Spleen (tissue), 11 donors: Measurements from ENCODE around the gene LEFTY2. TPM values are rescaled to one million over a fixed set of nuclear protein-coding genes. Genes with fewer than 3 reads are reported as not detected.
"Not testable (repeated sequence)": the region's sequence is repeated elsewhere in the genome, so short reads cannot be mapped to it uniquely, and the experiment has no call there.

ENCODE experiments used
- DNase-seq: peaks from one replicate; pipeline ENCODE4 v3.0.0-alpha.2; 2020
- H3K27ac ChIP-seq, 8 donors: fragments of 200-600 bp; sonication (generic) in 7 of 8; 1 replicate in 4 of 8; 2 replicates in 4 of 8; pipeline versions ENCODE4 v1.5.0 to v1.8.0; 2016 to 2021; ENCODE audit warnings: inconsistent platforms in 4 of 8, mild to moderate bottlenecking in 4 of 8, moderate library complexity in 1 of 8
- H3K27me3 ChIP-seq, 7 donors: fragments of 200-600 bp; sonication (generic) in 6 of 7; replicated peaks in 1 of 7; 1 replicate in 4 of 7; 2 replicates in 3 of 7; pipeline versions ENCODE4 v1.5.0 to v1.8.0; 2016 to 2021; ENCODE audit warnings: inconsistent platforms in 3 of 7, mild to moderate bottlenecking in 1 of 7
- H3K36me3 ChIP-seq, 6 donors: fragments of 200-600 bp; sonication (generic) in 5 of 6; 1 replicate in 4 of 6; 2 replicates in 2 of 6; pipeline versions ENCODE4 v1.5.0 to v1.8.0; 2016 to 2021; ENCODE audit warnings: inconsistent platforms in 2 of 6
- H3K4me1 ChIP-seq, 6 donors: fragments of 200-600 bp; sonication (generic) in 5 of 6; 1 replicate in 3 of 6; 2 replicates in 3 of 6; pipeline versions ENCODE4 v1.5.0 to v1.8.0; 2016 to 2021; ENCODE audit warnings: inconsistent platforms in 3 of 6
- H3K4me3 ChIP-seq, 8 donors: fragments of 200-600 bp; sonication (generic) in 7 of 8; 1 replicate in 4 of 8; 2 replicates in 4 of 8; pipeline versions ENCODE4 v1.5.0 to v1.8.0; 2016 to 2021; ENCODE audit warnings: inconsistent platforms in 4 of 8, mild to moderate bottlenecking in 4 of 8, moderate library complexity in 2 of 8
- H3K9me3 ChIP-seq, 8 donors: fragments of 200-600 bp; sonication (generic) in 7 of 8; 1 replicate in 4 of 8; 2 replicates in 4 of 8; pipeline versions ENCODE4 v1.5.0 to v1.8.0; 2016 to 2021; ENCODE audit warnings: inconsistent platforms in 4 of 8
- POLR2A ChIP-seq, 3 donors: fragments of 450-650 bp; IDR thresholded peaks; one replicate each; pipeline ENCODE4 v1.5.1; 2017; ENCODE audit warnings: antibody characterized with exemption in 3 of 3, mild to moderate bottlenecking in 1 of 3
- POLR2AphosphoS5 ChIP-seq, 3 donors: sonication (generic); formaldehyde crosslinking; IDR thresholded peaks; one replicate each; pipeline ENCODE4 v1.5.1; 2017; ENCODE audit warnings: antibody characterized with exemption in 3 of 3
- WGBS, 5 donors: extraction: QIAGEN DNeasy Blood & Tissue Kit in 3 of 5; methylation state at CpG; one replicate each; pipeline versions ENCODE4 v1.1.5 to v1.1.7; 2013 to 2018; 5-methylcytosine and 5-hydroxymethylcytosine counted together
- intact Hi-C: fragments of 100-400 bp; cut with DNase I; formaldehyde crosslinking; loops from one replicate; pipeline ENCODE4 v1.15.0; 2023; ENCODE audit warnings: low total_unique reads
- polyA plus RNA-seq, 3 donors: library from polyadenylated mRNA; stranded (reverse); fragments of 200-250 nt; gene quantifications; one replicate each; pipeline ENCODE4 v1.2.1, GENCODE V29; 2013
- total RNA-seq, 7 donors: library from RNA; depleted of rRNA in 3 of 7; stranded (reverse); fragments of >200 nt in 3 of 7; fragmentation: NEBNext Ultra II Directional in 4 of 7; extraction: Animal tissue kit (Norgen Biotek cat#: 25700) in 4 of 7; gene quantifications; one replicate each; pipeline versions ENCODE4 v1.1.0 to v1.2.1, GENCODE V29; 2016 to 2021
- TF ChIP-seq, protein P1 (sequence below), 11 experiments: fragments of 200-600 bp in 7 of 11; fragments of 450-650 bp in 4 of 11; sonication (generic) in 4 of 11; IDR thresholded peaks in 8 of 11; conservative IDR thresholded peaks in 3 of 11; 1 replicate in 7 of 11; 2 replicates in 4 of 11; pipeline versions ENCODE4 v1.4.0 to v1.8.0; 2016 to 2021; ENCODE audit warnings: antibody characterized with exemption in 11 of 11, inconsistent platforms in 4 of 11, mild to moderate bottlenecking in 1 of 11
- donor health status: healthy with polysubstance abuse.
- donor health status: DM: no; HTN: no; CAD: no; lungs with moderate emphysema.
- donor health status: DM: no; HTN: no; CAD: no.
- donor health status: Bipolar disorder and iron deficiency.
- donor health status: healthy.
- donor health status: DM: no; HTN: no; CAD: no.
- donor health status: DM: yes; HTN: yes; CAD: no.

The LEFTY2 gene
- total and polyA plus RNA-seq, 10 donors = 0.06 to 0.65 (median 0.36) TPM; not detected in 4

DNA sequence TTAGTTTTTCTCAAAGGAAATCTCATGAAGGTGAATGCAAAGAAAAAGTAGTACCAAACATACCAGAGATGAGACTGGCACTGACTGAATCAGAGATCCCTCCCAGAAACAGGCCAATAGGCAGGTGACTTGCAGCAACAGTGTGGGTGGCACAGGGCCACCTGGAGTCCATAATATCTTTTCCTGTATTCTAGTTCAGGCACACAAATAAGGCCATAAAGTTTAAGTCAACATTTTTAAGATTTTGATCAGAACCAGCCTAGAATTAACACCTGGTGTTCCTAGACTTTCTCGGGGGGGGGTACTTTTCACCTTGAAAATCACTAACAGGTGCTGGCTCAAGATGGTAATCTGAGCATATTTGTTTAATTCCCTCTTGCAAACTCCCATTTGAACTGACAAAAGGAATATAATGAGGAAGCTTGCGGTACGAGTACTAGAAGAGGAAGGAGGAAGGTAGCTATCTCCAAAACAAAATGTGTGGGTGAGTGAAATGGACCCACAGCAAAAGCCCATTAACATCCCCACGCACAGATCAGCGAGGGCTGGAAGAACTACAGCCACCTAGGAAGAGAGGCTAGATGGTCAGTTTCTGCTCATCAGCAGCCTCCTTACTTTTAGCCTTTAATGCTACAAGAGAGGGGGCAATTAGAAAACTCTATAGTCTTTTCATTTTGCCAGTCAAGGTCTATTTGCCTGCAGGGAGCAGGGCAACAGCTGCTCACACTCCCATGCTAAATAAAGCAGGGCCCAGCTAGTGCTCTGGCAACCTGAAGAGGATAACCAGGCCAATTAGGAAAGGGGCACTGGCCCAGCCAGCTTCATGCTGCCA, 39.2 kb upstream of the LEFTY2 start:
- intact Hi-C loops = no loop called here
- no peaks in the 10 kb centered on the region for H3K27me3 ChIP-seq
- WGBS, 5 donors = 54 to 65% (median 64%) methylated on average over 5 of the region's 5 CpGs
- H3K4me1 ChIP-seq = peaks cover 0 to 39% (median 7%) of the 10 kb centered on the region in 6 donors
- no peak overlapping the region for H3K4me3 ChIP-seq
- no peak for DNase-seq
- no peak for TF ChIP-seq POLR2AphosphoS5 (IDR thresholded peaks at IDR 0.05)
- TF ChIP-seq, protein P1, sequence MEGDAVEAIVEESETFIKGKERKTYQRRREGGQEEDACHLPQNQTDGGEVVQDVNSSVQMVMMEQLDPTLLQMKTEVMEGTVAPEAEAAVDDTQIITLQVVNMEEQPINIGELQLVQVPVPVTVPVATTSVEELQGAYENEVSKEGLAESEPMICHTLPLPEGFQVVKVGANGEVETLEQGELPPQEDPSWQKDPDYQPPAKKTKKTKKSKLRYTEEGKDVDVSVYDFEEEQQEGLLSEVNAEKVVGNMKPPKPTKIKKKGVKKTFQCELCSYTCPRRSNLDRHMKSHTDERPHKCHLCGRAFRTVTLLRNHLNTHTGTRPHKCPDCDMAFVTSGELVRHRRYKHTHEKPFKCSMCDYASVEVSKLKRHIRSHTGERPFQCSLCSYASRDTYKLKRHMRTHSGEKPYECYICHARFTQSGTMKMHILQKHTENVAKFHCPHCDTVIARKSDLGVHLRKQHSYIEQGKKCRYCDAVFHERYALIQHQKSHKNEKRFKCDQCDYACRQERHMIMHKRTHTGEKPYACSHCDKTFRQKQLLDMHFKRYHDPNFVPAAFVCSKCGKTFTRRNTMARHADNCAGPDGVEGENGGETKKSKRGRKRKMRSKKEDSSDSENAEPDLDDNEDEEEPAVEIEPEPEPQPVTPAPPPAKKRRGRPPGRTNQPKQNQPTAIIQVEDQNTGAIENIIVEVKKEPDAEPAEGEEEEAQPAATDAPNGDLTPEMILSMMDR (IDR thresholded peaks at IDR 0.05 in 8 of 11, conservative IDR thresholded peaks at IDR 0.05 in 3 of 11) = no peak
- no peak for TF ChIP-seq POLR2A (IDR thresholded peaks at IDR 0.05)
- H3K27ac ChIP-seq = no peak overlapping the region
- H3K36me3 ChIP-seq = peaks cover 2 to 83% (median 52%) of the 10 kb centered on the region in 6 donors
- H3K9me3 ChIP-seq = peaks cover 0 to 7% (median 2%) of the 10 kb centered on the region in 8 donors

DNA sequence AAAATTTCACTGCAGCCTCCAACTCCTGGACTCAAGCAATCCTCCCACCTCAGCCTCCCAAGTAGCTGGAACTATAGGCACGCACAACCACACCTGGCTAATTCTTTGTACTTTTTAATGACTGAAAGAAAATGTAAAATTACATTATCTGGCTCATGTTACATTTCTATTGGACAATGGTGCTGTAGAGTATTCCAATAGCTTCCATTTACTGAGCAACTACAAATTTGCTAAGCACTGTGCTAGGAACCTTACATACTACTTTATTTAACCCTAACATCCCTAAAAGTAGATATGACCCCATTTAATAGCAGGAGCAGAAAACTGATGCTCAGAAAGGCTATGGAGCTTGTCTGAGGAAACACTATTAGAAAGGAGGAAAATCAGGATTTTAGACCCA, 38.4 kb upstream of the LEFTY2 start:
- WGBS, 5 donors = 97 to 100% (median 100%) methylated on average over 1 of the region's 1 CpG
- intact Hi-C loops = loop anchor here (5.0 to 10.0 kb wide), 2 partner anchors 205 to 507 kb away; partner anchors contain the start of gene SRP9
- H3K36me3 ChIP-seq = peaks cover 2 to 75% (median 44%) of the 10 kb centered on the region in 6 donors

DNA sequence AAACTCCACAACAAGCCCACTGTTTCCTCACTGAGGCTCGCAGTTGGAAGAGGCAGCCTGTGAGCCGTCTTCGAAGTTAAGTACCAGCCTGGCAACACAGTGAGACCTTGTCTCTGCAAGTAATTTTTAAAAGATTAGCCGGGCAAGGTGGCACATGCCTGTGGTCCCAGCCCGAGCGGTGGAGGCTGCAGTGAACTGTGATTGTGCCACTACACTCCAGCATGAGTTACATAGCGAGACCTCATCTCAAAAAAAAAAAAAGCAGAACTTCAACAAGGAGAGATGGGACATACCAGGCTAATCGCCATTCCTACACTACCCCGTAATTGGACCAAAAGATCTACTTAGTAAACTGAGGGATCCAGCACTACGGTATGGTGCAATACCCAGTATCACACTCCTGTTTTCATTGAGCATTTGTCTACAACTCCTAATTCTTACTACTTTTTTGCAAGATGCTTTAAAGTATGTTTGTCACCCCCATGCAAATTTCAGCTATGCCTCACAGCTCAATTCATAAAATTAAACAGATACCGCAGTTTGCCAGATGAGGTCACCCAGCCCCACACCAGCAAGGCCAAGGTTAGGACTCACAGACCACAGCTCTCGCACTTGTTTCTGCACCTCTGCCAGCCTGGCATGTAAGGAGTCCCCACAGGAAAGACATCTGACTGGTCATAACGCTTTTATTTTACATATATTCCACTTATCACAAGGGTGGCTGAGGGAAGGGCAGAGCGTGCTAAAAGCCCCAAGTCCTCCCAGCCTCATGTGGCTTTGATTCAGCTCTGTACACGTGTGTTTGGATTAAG, 37.1 kb upstream of the LEFTY2 start:
- no peak for TF ChIP-seq POLR2AphosphoS5 (IDR thresholded peaks at IDR 0.05)
- TF ChIP-seq, protein P1 (IDR thresholded peaks at IDR 0.05 in 8 of 11, conservative IDR thresholded peaks at IDR 0.05 in 3 of 11) = peak in 1 of 11 experiments; percentile 14
- intact Hi-C loops = loop anchor here (5.0 to 10.0 kb wide), 2 partner anchors 203 to 506 kb away; partner anchors contain the start of gene SRP9
- no peak overlapping the region for H3K4me3 ChIP-seq
- H3K9me3 ChIP-seq = peaks cover 0 to 7% (median 2%) of the 10 kb centered on the region in 8 donors
- WGBS, 5 donors = 42 to 56% (median 49%) methylated on average over 15 of the region's 15 CpGs
- H3K36me3 ChIP-seq = peaks cover 2 to 62% (median 31%) of the 10 kb centered on the region in 6 donors
- H3K27ac ChIP-seq = peak overlapping the region in 2 of 8 donors; percentile 2 to 21
- DNase-seq = no peak
- H3K27me3 ChIP-seq = no peaks in the 10 kb centered on the region
- H3K4me1 ChIP-seq = peaks cover 0 to 39% (median 7%) of the 10 kb centered on the region in 6 donors

More for the DNA sequence above, 38.4 kb upstream of the LEFTY2 start:
- TF ChIP-seq POLR2AphosphoS5 (IDR thresholded peaks at IDR 0.05) (no peak), POLR2A (IDR thresholded peaks at IDR 0.05) (no peak)
- TF ChIP-seq, protein P1 (IDR thresholded peaks at IDR 0.05 in 8 of 11, conservative IDR thresholded peaks at IDR 0.05 in 3 of 11) = no peak
- no peak for DNase-seq
- no peak overlapping the region for H3K27ac ChIP-seq
- H3K4me3 ChIP-seq = no peak overlapping the region
- peaks cover 0 to 7% (median 2%) of the 10 kb centered on the region in 8 donors for H3K9me3 ChIP-seq
- H3K27me3 ChIP-seq = no peaks in the 10 kb centered on the region
- H3K4me1 ChIP-seq = peaks cover 0 to 39% (median 7%) of the 10 kb centered on the region in 6 donors

DNA sequence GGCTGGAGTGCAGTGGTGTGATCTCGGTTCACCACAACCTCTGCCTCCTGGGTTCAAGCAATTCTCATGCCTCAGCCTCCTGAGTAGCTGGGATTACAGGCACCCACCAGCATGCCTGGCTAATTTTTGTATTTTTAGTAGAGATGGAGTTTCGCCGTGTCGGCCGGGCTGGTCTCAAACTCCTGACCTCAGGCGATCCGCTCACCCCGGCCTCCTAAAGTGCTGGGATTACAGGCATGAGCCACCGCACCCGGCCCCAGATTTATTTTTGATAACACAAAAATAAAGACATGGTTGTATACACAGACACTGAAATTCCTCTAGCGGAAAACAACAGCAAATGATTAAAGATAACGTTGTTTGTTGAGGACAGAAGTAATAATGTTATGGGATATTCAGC, 34.1 kb upstream of the LEFTY2 start:
- intact Hi-C loops = loop anchor here (5.0 to 10.0 kb wide), 2 partner anchors 200 to 503 kb away; partner anchors contain the start of gene SRP9
- not testable (repeated sequence) for H3K9me3 ChIP-seq, DNase-seq, H3K27ac ChIP-seq, H3K27me3 ChIP-seq, H3K4me3 ChIP-seq
- Histone ChIP-seq H3K36me3 (peaks cover 0 to 32% (median 7%) of the 10 kb centered on the region in 6 donors), H3K4me1 (peaks cover 0 to 37% (median 7%) of the 10 kb centered on the region in 6 donors)
- 94 to 97% (median 96%) methylated on average over 12 of the region's 12 CpGs for WGBS, 5 donors
